SIG-M5 (cell line): Measurements from ENCODE around the gene MOB1B.
"Not testable (repeated sequence)": the region's sequence is repeated elsewhere in the genome, so short reads cannot be mapped to it uniquely, and the experiment has no call there.

Experiments used
- DNase-seq: peaks from one replicate; lab custom pipeline; 2025; lab: John Stamatoyannopoulos, UW

MOB1B gene

DNA sequence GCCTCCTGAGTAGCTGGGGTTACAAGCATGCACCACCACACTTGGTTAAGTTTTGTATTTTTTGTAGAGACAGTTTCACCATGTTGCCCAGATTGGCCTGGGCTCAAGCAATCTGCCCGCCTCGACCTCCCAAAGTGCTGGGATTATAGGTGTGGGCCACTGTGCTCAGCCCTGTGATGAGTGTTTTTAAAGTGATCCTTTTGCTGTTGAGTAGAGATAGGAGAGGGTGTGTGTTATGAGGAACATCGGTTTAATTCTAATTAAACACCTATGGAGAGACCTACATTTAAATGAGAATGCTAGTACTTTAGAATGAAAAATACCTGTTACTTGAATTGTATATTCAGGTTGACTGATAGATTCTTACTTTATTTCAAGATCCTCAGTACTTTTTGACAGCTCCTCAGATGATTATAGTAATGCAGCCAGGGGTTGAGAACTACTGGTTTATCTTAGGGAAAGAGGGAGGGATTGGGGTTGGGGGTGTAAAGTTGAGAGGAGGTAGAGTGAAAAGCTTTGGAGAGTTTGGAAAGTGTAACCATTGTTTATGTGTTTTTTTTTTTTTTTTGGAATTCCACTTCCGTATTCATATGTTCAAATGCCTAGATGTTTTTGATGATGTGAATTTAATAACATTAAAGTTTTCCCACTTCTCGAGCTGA is 54.5 kb downstream of the MOB1B start:
- DNase-seq: no peak

DNA sequence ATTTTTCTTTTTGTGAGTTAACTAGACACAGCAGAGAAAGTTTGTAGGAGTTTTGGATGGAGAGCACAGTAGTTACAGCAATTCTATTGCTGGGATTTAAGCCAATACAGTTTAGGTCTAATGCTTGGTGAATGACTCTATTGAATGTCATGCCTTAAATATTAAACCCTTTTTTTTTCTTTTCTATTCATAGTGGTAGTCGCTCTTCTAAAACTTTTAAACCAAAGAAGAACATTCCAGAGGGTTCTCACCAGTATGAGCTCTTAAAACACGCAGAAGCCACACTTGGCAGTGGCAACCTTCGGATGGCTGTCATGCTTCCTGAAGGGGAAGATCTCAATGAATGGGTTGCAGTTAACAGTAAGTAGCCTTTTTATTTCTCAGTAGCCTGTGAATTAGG is 56.5 kb downstream of the MOB1B start:
- no peak for DNase-seq

DNA sequence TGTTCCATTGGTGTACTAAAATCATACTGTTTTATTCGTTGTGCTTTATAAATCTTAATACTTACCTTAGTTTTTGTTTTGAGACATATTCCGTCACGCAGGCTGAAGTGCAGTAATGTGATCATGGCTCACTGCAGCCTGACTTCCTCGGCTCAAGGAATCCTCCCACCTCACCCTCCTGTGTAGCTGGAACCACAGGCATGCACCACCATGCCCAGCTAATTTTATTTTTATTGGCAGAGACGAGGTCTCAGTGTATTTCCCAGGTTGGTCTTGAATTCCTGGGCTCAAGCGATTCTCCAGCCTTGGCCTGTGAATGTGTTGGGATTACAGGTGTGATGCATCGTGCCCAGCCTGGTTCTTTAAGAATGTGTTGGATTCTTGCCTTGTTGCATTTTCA is 66.9 kb downstream of the MOB1B start:
- no peak for DNase-seq

DNA sequence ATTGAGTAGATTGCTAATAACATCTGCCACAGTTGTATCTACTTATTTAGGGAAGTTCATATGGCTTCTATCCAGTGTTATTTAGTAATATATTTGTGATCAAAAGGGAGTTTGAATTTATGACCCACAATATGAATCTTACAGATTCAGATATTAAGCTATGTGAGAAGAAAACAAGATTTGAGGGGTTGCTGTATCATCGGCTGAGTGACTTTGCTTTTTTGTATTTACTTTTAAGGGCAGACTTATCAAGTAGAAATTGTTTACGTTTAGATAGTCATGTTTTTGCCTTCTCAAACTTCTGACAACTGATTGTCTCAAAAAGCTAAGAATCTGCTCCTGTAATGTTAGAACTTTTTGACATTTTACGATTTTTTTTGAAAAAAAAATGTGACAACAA is 74.1 kb downstream of the MOB1B start:
- DNase-seq: no peak

DNA sequence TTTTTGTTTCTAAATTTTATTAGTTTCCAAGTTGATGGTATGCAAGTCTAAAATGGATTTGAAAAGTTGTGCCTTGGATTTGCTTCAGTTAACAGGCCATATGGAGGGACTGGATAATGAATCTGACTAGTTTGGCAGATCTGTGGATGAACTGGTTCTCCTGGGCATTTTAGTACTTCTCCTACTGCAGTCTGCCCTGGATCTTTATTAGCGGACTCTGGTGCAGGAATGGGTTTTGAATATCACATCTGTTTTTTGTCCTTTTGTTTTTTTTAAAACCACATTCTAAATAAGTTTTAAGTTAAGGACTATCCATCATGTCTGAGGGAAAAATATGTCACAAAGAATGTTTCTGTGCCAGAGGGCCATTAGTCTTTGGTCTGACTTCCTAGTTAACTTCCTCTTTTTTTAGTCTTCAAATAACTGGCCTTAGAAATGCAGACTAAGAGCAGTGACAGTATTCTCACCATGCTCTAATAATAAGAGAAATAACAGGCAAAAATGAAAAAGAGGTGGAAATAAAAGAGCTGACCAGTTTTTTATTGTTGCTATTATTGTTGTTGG is 77.4 kb downstream of the MOB1B start:
- no peak for DNase-seq

DNA sequence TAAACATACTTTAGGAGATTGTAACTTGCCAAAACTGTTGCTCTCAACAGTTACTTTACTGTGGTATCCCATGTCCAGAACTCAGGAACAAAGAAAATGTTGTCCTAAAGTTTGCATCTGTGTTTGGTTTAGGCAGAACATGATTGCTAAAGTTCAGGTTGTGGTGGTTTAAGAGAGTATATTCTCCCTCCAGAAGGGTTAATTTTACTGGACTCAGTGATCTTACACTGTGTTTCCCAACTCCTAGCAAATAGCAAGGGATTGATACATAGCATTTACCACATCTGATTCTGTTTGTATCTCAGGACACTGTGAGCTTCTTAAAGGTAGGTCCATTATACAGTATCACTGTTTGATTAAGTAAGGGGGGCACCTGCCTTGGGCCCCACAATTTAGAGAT is 78.0 kb downstream of the MOB1B start:
- DNase-seq: no peak

DNA sequence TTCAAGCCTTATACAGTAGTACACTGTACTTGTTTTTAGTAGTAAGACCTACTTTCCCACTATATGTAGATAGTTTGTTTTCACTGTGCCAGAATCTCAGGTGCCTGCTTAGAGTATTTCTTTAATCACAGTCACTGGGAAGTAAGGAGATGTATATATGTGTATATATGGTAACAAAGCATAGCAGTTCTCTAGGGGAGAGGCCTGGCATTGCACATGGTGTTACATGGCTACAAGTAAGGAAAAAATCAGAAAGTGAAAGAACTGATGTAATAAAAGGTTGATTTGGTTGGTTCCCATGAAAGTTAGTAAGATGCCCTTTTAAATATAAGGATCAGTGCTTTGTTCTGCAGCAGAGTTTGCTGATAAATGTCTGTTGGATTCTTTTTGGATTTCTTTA is 81.9 kb downstream of the MOB1B start:
- DNase-seq: no peak

DNA sequence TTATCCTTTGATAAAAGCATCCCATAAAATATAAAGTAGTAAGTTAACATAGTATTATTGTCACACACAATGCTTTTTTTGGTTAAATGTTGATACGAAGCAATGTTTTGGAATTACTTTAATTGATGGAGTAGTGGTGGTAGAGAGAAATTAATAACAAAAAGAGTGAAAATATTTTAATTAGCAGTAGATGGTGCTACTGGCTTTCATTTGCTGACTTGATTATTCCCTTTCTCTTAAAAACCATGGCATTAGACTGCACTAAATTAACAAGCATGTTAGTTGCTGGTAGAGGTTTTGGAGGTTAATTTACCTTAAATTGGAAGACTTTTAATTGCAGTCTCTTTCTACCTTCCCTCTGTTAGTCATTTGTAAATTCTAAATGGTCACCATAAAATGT is 82.4 kb downstream of the MOB1B start:
- no peak for DNase-seq

DNA sequence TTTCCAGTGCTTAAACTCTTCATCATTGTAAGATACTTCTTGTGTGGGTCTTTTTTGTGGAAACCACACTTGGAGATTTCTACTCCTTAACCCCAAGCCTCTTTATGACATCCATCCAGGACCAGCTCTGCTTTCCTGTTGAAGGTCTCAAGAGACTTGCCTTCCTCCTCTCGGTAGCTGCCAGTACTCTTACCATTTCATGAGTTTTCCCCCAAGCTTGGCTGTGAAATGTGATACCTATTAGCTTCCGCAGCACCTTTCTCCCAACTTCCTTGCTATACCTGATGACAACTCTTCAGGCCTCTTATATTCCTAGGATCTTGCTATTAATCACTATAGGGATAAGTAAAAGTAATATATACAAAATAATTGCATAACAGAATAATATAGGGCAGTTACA is 89.4 kb downstream of the MOB1B start:
- no peak for DNase-seq

DNA sequence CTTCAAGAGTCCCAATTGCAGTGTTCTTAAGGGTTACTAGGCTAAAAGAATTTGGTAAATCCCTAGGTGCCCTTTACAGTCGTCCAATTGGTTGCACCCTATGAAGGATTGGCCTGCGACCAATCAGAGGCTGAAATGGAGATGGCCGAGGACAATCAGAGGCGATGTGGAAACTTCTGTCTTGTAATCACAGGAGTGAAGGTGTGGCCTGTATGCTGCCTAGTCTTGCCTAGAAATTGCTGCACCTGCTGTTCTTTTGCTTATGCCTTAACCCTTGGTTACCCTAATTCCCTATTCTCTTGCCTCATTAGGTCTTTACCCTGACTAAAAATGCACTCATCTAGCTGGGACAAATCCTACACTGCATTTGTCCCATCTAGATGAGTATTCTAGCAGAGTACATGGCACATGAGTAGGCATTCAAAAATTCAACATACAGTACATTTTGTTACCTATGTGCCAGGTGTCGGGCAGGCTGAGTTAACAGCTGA is 90.3 kb downstream of the MOB1B start:
- DNase-seq: no peak

DNA sequence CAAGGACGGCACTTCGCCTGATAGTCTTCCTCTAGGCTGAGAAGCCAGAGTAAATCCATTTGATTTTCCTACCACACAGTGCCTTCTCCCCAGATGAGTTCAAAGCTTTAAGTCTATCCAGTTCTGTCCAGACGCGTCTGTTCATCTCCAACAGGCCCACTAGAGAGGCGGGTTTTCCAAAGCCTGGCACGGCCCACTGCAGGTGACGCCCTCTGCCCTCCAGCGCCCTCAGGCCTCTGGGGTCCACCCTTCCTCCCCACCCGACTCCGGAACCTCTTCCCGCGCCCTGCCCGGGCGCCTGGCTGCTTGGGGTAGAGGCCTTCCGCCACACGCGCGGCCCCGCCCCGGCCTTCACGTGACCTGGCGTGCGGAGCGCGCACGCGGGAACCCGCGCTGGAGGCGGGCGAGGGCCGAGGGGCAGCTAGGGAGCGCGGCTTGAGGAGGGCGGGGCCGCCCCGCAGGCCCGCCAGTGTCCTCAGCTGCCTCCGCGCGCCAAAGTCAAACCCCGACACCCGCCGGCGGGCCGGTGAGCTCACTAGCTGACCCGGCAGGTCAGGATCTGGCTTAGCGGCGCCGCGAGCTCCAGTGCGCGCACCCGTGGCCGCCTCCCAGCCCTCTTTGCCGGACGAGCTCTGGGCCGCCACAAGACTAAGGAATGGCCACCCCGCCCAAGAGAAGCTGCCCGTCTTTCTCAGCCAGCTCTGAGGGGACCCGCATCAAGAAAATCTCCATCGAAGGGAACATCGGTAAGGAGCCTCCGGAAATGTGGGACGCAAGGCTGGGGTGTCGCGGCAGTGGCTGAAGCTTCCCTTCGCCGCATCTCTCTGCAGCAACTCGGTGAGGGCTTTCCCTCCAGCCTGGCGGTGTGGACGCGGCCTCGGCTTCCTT is 91.3 kb downstream of the MOB1B start, which contains the start of gene DCK:
DCK (plus strand) TSS at position 469 of the 888 bp plus-strand sequence; CDS start at position 656, 187 bp downstream.
- no peak for DNase-seq

DNA sequence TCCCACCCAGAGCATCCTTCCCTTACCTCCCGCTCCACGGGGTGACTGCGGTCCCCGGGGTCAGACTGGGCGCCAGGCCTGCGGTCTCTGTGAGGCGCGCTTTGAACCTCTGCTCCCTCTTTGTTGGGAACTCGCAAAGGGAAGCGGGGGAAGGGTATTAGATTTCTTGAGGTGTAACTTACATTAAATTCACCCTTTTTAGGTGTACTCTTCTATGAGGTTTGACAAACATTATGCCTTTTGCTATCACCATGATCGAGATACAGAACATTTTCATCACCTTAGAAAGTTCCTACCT is 91.8 kb downstream of the MOB1B start:
- no peak for DNase-seq

DNA sequence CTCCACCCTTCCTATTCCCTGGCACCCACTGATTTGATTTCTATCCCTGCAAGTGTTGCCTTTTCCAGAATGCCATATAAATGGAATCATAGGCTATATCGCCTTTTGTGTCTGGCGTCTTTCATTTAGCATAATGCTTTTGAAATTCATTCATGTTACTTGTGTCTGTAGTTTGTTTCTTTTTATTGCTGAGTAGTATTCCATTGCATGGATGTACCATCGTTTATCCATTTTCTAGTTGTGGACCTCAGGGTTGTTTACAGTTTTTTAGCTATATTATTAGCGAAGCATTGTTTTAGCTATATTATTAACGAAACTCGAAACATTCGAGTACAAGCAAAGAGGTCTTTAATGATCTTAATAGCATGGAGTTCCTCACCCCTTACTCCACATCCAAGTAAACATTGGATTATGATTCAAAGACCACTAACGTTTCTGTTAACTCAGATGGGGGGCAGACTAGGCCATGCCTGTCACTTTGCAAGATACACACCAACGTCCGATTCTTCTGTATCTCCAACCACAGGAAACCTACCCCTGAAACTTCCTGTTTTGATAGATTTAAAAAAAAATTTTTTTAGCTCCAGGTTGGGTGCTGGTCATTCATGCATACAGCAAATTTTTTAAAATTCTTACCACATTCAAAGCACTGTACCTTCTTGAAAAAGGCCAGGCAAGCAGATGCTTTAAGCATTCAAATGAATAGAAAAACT is 92.4 kb downstream of the MOB1B start:
- DNase-seq: no peak

DNA sequence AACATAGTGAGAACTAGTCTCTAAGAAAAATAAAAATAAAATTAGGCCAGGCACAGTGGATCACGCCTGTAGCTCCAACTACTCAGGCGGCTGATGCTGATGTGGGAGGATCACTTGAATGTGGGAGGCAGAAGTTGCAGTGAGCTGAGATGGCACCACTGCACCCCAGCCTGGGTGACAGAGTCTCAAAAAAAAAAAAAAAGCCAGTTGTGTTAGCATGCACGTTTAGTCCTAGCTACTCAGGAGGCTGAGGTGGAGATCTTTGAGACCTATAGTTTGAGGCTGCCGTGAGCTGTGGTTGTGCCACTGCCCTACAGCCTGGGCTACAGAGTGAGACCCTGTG is 93.8 kb downstream of the MOB1B start:
- DNase-seq: no peak

DNA sequence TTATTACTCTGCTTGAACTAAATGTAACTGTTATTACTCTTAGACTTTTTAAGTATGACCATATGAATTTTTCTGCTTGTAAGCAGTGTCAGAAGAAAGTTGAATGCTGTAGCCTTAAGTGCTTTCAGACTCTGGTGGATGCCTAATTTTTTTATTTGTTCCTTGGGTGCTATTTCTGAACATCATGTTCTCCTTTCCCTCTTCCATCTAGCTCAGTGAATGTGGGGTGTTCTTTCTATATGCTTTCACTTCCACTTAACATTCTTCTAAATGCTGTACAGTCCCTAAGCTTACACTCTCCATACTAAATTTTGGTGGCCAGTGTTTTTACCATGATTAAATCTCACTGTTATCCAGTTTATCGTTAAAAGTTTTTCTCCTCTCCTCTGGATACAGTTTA is 94.9 kb downstream of the MOB1B start:
- no peak for DNase-seq

DNA sequence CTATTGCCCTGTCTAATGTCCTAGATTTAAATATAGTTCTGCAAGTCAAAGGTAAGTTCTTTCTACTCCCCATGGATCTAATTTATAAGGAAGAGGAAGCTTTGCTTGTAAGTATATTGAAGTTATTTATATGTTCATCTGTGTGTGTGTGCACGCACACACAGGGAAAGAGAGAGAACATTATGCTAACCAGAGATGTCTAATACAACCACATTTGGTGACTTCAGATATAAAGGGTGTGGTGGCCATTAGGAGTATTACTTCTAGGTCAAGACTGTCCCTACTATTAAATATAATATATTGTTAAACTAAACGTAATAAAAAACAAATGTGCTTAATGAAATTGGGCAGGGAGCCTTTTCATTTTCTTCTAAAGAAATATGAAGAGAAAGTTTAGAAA is 95.4 kb downstream of the MOB1B start:
- no peak for DNase-seq

DNA sequence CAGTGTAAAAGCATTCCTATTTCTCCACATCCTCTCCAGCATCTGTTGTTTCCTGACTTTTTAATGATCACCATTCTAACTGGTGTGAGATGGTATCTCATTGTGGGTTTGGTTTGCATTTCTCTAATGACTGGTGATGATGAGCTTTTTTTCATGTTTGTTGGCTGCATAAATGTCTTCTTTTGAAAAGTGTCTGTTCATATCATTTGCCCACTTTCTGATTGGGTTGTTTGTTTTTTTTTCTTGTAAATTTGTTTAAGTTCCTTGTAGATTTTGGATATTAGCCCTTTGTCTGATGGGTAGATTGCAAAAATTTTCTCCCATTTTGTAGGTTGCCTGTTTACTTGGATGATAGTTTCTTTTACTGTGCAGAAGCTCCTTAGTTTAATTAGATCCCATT is 97.5 kb downstream of the MOB1B start:
- DNase-seq: not testable (repeated sequence)

DNA sequence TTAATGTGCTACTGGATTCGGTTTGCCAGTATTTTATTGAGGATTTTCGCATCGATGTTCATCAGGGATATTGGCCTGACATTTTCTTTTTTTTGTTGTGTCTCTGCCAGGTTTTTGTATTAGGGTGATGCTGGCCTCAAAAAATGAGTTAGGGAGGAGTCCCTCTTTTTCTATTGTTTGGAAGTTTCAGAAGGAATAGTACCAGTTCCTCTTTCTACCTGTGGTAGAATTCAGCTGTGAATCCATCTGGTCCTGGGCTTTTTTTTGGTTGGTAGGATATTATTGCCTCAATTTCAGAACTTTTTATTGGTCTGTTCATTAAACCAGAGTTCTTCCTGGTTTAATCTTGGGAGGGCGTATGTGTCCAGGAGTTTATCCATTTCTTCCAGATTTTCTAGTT is 99.2 kb downstream of the MOB1B start:
- DNase-seq: not testable (repeated sequence)

DNA sequence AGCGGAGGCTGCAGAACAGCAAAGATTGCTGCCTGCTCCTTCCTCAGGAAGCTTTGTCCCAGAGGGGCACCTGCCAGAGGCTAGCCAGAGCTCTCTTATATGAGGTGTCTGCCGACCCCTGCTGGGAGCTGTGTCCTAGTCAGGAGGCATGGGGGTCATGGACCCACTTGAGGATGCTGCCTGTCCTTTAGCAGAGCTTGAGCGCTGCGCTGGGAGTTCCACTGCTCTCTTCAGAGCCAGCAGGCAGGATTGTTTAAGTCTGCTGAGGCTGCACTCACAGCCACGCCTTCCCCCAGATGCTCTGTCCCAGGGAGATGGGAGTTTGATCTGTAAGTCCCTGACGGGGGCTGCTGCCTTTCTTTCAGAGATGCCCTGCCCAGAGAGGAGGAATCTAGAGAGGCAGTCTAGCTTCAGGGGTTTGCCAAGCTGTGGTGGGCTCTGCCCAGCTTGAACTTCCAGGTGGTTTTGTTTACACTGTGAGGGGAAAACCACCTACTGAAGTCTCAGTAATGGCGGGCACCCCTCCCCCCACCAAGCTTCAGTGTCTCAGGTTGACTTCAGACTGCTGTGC is 102.2 kb downstream of the MOB1B start:
- no peak for DNase-seq

DNA sequence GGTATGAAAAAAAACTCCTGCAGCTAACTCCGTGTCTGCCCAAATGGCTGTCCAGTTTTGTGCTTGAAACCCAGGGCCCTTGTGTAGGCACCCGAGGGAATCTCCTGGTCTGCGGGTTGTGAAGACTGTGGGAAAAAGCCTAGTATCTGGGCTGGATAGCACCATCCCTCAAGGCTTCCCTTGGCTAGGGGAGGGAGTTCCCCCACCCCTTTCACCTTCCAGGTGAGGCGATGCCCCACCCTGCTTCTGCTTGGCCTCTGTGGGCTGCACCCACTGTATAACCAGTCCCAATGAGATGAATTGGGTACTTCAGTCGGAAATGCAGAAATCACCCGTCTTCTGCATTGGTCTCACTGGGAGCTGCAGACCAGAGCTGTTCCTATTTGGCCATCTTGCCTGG is 102.9 kb downstream of the MOB1B start:
- not testable (repeated sequence) for DNase-seq

DNA sequence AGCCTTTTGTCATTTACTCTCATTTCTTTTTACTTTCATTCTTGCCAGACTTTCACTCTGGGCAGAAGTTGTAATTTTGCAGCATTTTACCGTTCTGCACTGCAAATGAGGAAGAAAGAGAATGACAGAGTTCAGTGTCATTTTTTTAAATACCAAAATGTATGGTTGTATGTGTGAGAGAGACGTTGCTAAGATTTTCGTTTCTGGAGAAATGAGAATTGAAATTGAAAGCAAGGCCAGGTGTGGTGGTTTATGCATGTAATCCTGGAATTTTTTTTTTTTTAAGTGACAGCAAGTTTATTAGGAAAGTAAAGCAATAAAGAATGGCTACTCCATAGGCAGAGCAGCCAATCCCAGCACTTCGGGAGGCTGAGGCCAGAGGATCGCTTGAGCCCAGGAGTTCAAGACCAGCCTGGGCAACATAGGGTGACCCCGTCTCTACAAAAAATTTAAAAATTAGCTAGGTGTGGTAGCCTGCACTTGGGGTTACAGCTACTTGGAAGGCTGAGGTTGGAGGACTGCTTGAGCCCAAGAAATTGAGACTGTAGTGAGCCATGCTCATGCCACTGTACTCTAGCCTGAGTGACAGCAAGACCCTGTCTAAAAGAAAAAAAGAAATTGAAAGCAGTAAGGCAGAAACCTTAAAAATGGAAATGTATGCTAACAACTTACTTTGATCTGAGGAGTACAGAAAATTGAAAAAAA is 104.2 kb downstream of the MOB1B start:
- DNase-seq: no peak

DNA sequence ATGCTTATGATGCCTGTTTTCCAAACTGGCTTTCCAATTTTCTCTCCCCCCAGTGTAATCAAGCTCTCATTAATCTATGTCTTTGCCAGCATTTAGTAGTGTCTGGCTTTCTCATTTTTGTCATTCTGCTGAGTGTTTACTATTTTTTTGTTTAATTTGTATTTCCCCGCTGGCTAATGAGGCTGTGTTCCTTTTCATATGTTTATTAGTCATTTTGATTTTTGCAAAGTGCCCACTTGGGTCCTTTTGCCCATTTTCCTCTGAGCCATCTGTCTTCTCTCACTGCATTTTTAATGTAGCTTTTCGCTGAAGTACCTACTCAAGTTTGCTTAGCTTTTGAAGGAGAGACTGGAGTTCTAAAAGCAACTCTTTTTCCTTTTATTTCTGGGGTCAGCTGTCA is 106.0 kb downstream of the MOB1B start:
- no peak for DNase-seq
